K562 (cell line): Measurements from ENCODE around the gene TJAP1. TPM values are rescaled to one million over a fixed set of nuclear protein-coding genes. Genes with fewer than 3 reads are reported as not detected.

ENCODE experiments used
- ATAC-seq: fragments of 200-7000 bp; cut with Tn5 transposase; 3 replicates; pipeline ENCODE4 v1.9.1; 2020; ENCODE audit warnings: moderate library complexity
- BruUV-seq: library from RNA; stranded (reverse); fragments of 400-500 nt; replicated peaks from 2 replicates; lab custom pipeline; 2021; lab: Mats Ljungman, UMichigan
- CTCF ChIA-PET: fragments of 300-600 bp; formaldehyde crosslinking; extraction: SDS; loops from one replicate; lab custom pipeline; 2021; ENCODE audit warnings: low intra/inter-chr PET ratio; lab: Yijun Ruan, JAX
- POLR2A ChIA-PET: fragments of 300-600, 350-650 bp; sonication (Branson Sonifier 250); formaldehyde crosslinking; extraction: SDS; loops from one replicate; lab custom pipeline; 2021; ENCODE audit warnings: antibody characterized with exemption, inconsistent platforms; lab: Yijun Ruan, JAX
- DNase-seq, 4 experiments: peaks; one replicate each; pipeline versions ENCODE4 v3.0.0 to v3.0.0-alpha.2; 2011 to 2018; ENCODE audit warnings: low spot score in 3 of 4, mixed read lengths in 3 of 4; ENCODE audit errors: extremely low read depth in 1 of 4
- FAIRE-seq: peaks from 2 replicates; lab custom pipeline; 2011; peaks lifted over from hg19 to GRCh38; lab: Jason Lieb, UNC
- H2AFZ ChIP-seq: 2 replicates; pipeline ENCODE4 v1.6.0; 2011; ENCODE audit warnings: low read depth, low read length, control low read depth, inconsistent platforms
- H3K27ac ChIP-seq: fragments of 200-600 bp; 3 replicates; pipeline ENCODE4 v1.8.0; 2011; ENCODE audit warnings: low read depth, mild to moderate bottlenecking, control low read depth, inconsistent platforms, low read length, moderate library complexity, mixed read lengths; ENCODE audit errors: extremely low read depth
- H3K27me3 ChIP-seq, 2 experiments: fragments of 300-600 bp in 1 of 2; 2 replicates in 1 of 2; 3 replicates in 1 of 2; pipeline versions ENCODE4 v1.6.0 to v1.8.0; 2011; ENCODE audit warnings: inconsistent platforms in 2 of 2, low read length in 2 of 2, mild to moderate bottlenecking in 1 of 2, mixed read lengths in 1 of 2, moderate library complexity in 1 of 2; ENCODE audit not compliant: control insufficient read depth in 2 of 2, insufficient read depth in 2 of 2
- H3K36me3 ChIP-seq: fragments of 300-600 bp; 3 replicates; pipeline ENCODE4 v1.8.0; 2011; ENCODE audit warnings: mild to moderate bottlenecking, low read length, inconsistent platforms; ENCODE audit not compliant: control insufficient read depth, insufficient read depth
- H3K4me1 ChIP-seq, 2 experiments: fragments of 200-600 bp in 1 of 2; replicated peaks in 1 of 2; 2 replicates in 1 of 2; 3 replicates in 1 of 2; pipeline versions ENCODE4 v1.5.1 to v1.8.0; 2011; ENCODE audit warnings: inconsistent platforms in 2 of 2, low read length in 2 of 2, mild to moderate bottlenecking in 1 of 2, mixed read lengths in 1 of 2, moderate library complexity in 1 of 2; ENCODE audit not compliant: control insufficient read depth in 2 of 2, insufficient read depth in 2 of 2
- H3K4me2 ChIP-seq: 2 replicates; pipeline ENCODE4 v1.6.1; 2011; ENCODE audit warnings: low read length, control low read depth, inconsistent platforms, mixed read lengths; ENCODE audit not compliant: insufficient read depth
- H3K4me3 ChIP-seq: fragments of 200-600 bp; sonication (generic), shearing (Covaris generic); 2 replicates; pipeline ENCODE4 v1.5.1; 2016; ENCODE audit warnings: control low read depth, inconsistent platforms
- H3K79me2 ChIP-seq: fragments of 200-600 bp; 3 replicates; pipeline ENCODE4 v1.8.0; 2011; ENCODE audit warnings: low read length, inconsistent platforms; ENCODE audit not compliant: control insufficient read depth, insufficient read depth
- H3K9ac ChIP-seq, 2 experiments: 2 replicates each; pipeline versions ENCODE4 v1.6.0 to v1.6.1; 2011; ENCODE audit warnings: low read depth in 2 of 2, low read length in 2 of 2, control low read depth in 1 of 2, inconsistent platforms in 1 of 2, mild to moderate bottlenecking in 1 of 2, mixed read lengths in 1 of 2; ENCODE audit not compliant: insufficient read depth in 1 of 2
- H3K9me1 ChIP-seq: one replicate; pipeline ENCODE4 v1.6.0; 2011; ENCODE audit warnings: inconsistent platforms, mild to moderate bottlenecking, low read length, moderate library complexity; ENCODE audit not compliant: control insufficient read depth, insufficient read depth
- H3K9me3 ChIP-seq: replicated peaks from 2 replicates; pipeline ENCODE4 v1.5.1; 2011; ENCODE audit warnings: low read depth, low read length, inconsistent platforms; ENCODE audit not compliant: control insufficient read depth, insufficient read depth
- H4K20me1 ChIP-seq: replicated peaks from 2 replicates; pipeline ENCODE4 v1.6.1; 2011; ENCODE audit warnings: low read length, inconsistent platforms, mixed read lengths; ENCODE audit not compliant: control insufficient read depth, insufficient read depth
- HMG20A ChIP-seq: fragments of 450-650 bp; formaldehyde crosslinking; conservative IDR thresholded peaks from 2 replicates; pipeline ENCODE4 v1.4.0; 2020; ENCODE audit warnings: mild to moderate bottlenecking, mixed read lengths
- HNRNPH1 ChIP-seq: fragments of 200-400 bp; formaldehyde crosslinking; optimal IDR thresholded peaks from 2 replicates; pipeline ENCODE3; 2017; ENCODE audit warnings: low read depth, mild to moderate bottlenecking, low read length, moderate library complexity
- HNRNPL ChIP-seq: fragments of 200-400 bp; formaldehyde crosslinking; IDR thresholded peaks from 2 replicates; pipeline ENCODE4 v1.6.1; 2017; ENCODE audit warnings: low read depth, mild to moderate bottlenecking, low read length
- HSF4 ChIP-seq: fragments of 250-450 bp; sonication (Bioruptor Pico); IDR thresholded peaks from 2 replicates; pipeline ENCODE4 v2.1.2; 2022; ENCODE audit warnings: mild to moderate bottlenecking, moderate library complexity, borderline replicate concordance
- NCOA1 ChIP-seq: fragments of 450-650 bp; IDR thresholded peaks from 2 replicates; pipeline ENCODE4 v1.6.1; 2016; ENCODE audit warnings: low read depth
- POLR2AphosphoS5 ChIP-seq: IDR thresholded peaks from 2 replicates; pipeline ENCODE4 v1.6.1; 2011; ENCODE audit warnings: mild to moderate bottlenecking, low read depth, low read length, moderate library complexity; ENCODE audit not compliant: control insufficient read depth, insufficient read depth
- POLR2G ChIP-seq: fragments of 200-400 bp; formaldehyde crosslinking; IDR thresholded peaks from 2 replicates; pipeline ENCODE4 v1.6.1; 2017; ENCODE audit warnings: low read depth, mild to moderate bottlenecking, antibody characterized with exemption, low read length, moderate library complexity
- RFX7 ChIP-seq: fragments of 250-450 bp; sonication (Bioruptor Pico); IDR thresholded peaks from 2 replicates; pipeline ENCODE4 v1.5.1; 2021; ENCODE audit warnings: mild to moderate bottlenecking
- SMARCA4 ChIP-seq: fragments of 450-650 bp; IDR thresholded peaks from 2 replicates; pipeline ENCODE4 v1.6.1; 2016
- SUPT5H ChIP-seq: fragments of 450-650 bp; IDR thresholded peaks from 2 replicates; pipeline ENCODE4 v1.6.1; 2016
- TEAD4 ChIP-seq, 2 experiments: sonication (generic) in 1 of 2; formaldehyde crosslinking in 1 of 2; IDR thresholded peaks; 2 replicates each; pipeline versions ENCODE4 v1.6.1 to v1.8.0; 2012 to 2022; ENCODE audit warnings: borderline replicate concordance in 1 of 2, inconsistent platforms in 1 of 2, low read length in 1 of 2, mild to moderate bottlenecking in 1 of 2, missing genetic modification reagents in 1 of 2
- U2AF2 ChIP-seq: fragments of 200-400 bp; formaldehyde crosslinking; optimal IDR thresholded peaks from 2 replicates; pipeline ENCODE3; 2017; ENCODE audit warnings: low read depth, mild to moderate bottlenecking, low read length
- ZNF282 ChIP-seq: sonication (generic); formaldehyde crosslinking; IDR thresholded peaks from 2 replicates; pipeline ENCODE4 v1.8.1; 2023; ENCODE audit warnings: missing genetic modification reagents
- WGBS: fragments of 100-300 bp; shearing (Covaris generic); methylation state at CpG from one replicate; pipeline ENCODE4 v1.1.6; 2016; ENCODE audit warnings: low coverage, mixed read lengths; ENCODE audit not compliant: insufficient coverage; ENCODE audit errors: missing lambda C conversion rate; 5-methylcytosine and 5-hydroxymethylcytosine counted together
- in situ Hi-C: fragments of 300-500 bp; cut with MboI; formaldehyde crosslinking; loops from 4 replicates; pipeline ENCODE4 v1.15.0; 2018; ENCODE audit warnings: inconsistent platforms, mixed read lengths
- intact Hi-C: fragments of 100-400 bp; cut with micrococcal nuclease; formaldehyde crosslinking; loops from 2 replicates; pipeline ENCODE4 v1.14.2; 2022
- polyA plus RNA-seq, 8 experiments: library from polyadenylated mRNA; depleted of rRNA in 4 of 8; stranded (reverse) in 5 of 8; unstranded in 3 of 8; fragments of >200 nt; fragmentation: Nextera tagmentation in 2 of 8; fragmentation: Illumina TruSeq in 1 of 8; extraction: Ambion mirVana in 2 of 8; extraction: Trizol in 1 of 8; gene quantifications; 2 replicates each; pipeline versions ENCODE4 v1.2.1 to v1.2.3, GENCODE V29; 2011 to 2014; ENCODE audit warnings: inconsistent platforms in 1 of 8, missing spikeins in 1 of 8
- total RNA-seq, 7 experiments: library from RNA; depleted of rRNA in 6 of 7; stranded (reverse); fragments of >200 nt in 6 of 7; fragmentation: Illumina TruSeq in 2 of 7; extraction: Trizol in 2 of 7; gene quantifications; 2 replicates each; pipeline versions ENCODE4 v1.2.1 to v1.2.3, GENCODE V29; 2011 to 2021; ENCODE audit warnings: low replicate concordance in 1 of 7
- TF ChIP-seq, protein P1 (sequence below): sonication (generic); IDR thresholded peaks from 2 replicates; pipeline ENCODE4 v1.6.1; 2016
- TF ChIP-seq, protein P2 (sequence below): sonication (generic); formaldehyde crosslinking; IDR thresholded peaks from 2 replicates; pipeline ENCODE4 v1.8.0; 2022; ENCODE audit warnings: mild to moderate bottlenecking, missing genetic modification reagents

TJAP1 gene
- total and polyA plus RNA-seq, 9 of the 15 experiments (the other 6 are each of a cell fraction or from before 2014, with no cell fraction given) = 0.06 to 35.8 (median 16.2) TPM

DNA sequence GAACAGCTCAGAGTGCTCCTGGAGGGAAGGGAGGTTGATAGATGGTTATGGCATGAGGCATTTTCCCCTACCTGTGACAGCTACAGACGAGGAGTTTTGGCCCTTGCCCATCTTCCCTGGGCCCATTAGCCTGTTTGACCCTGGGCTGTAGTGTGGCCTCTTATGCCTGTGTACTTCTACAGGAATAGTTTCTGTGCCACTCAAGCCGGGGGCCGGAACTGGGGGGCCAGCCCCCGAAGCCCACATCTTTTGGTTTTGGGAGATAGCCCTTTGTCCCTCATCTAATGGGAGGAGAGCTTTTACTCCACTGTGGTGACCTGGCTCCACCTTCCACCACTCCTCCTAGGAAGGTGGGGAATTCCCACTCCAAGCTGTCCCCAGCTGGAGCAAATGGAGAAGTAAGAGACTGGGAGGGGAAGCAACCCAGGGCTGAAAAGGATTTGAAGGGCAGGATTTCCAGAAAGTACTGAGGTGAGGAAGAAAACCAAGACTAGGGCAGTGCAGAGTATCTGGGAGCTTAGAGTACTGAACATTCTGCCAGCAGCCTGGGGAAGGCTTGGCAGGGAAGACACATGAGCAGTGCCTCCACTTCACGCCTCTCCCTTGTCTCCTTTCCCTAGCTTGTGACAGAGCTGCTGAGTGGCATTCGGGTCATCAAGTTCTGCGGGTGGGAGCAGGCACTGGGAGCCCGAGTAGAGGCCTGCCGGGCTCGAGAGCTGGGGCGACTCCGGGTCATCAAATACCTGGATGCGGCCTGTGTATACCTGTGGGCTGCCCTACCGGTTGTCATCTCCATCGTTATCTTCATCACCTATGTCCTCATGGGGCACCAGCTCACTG, 43.1 kb upstream of the TJAP1 start:
- no peak for DNase-seq
- Histone ChIP-seq H3K9me3 (no peaks in the 10 kb centered on the region), H3K4me3 (no peak overlapping the region), H3K79me2 (no peaks in the 10 kb centered on the region), H3K27ac (no peak overlapping the region), H3K9ac (peak overlapping the region in 1 of 2 experiments; percentile 6; a peak in 1 of 4 replicates), H3K4me1 (peaks cover 6 to 7% of the 10 kb centered on the region in 2 experiments; a peak in 3 of 5 replicates), H3K27me3 (no peaks in the 10 kb centered on the region), H3K9me1 (no peaks in the 10 kb centered on the region), H4K20me1 (peaks cover 3% of the 10 kb centered on the region), H2AFZ (no peak overlapping the region), H3K36me3 (peaks cover 18% of the 10 kb centered on the region; the same call in 2 of the 3 replicates), H3K4me2 (no peak overlapping the region)
- no peak for ATAC-seq
- FAIRE-seq = no peak
- CTCF ChIA-PET = no interaction called here
- intact Hi-C loops = no loop called here
- BruUV-seq = no TSS peak
- WGBS = 84% methylated on average over 14 of the region's 15 CpGs
- POLR2A ChIA-PET = interaction anchor here (0.6 to 3.1 kb wide), 7 partner anchors 10 to 42 kb away, joined by 3 to 16 read pairs (median 4); no protein-coding TSS in a partner anchor
- in situ Hi-C loops = no loop called here
- no peak for TF ChIP-seq SUPT5H
- no peak for TF ChIP-seq HSF4 (CRISPR knock-in tag)
- 0 out of 2 replicates have a peak, but pooled peaks have one; percentile 33 for TF ChIP-seq ZNF282 (CRISPR knock-in tag)
- no peak for TF ChIP-seq POLR2AphosphoS5
- no peak for TF ChIP-seq TEAD4 (IDR thresholded peaks at IDR 0.05; ENCODE audit: low read length)
- TF ChIP-seq TEAD4 (CRISPR knock-in tag; IDR thresholded peaks at IDR 0.05; ENCODE audit: borderline replicate concordance) = no peak
- TF ChIP-seq U2AF2 = no peak
- no peak for TF ChIP-seq NCOA1
- TF ChIP-seq, protein P1, sequence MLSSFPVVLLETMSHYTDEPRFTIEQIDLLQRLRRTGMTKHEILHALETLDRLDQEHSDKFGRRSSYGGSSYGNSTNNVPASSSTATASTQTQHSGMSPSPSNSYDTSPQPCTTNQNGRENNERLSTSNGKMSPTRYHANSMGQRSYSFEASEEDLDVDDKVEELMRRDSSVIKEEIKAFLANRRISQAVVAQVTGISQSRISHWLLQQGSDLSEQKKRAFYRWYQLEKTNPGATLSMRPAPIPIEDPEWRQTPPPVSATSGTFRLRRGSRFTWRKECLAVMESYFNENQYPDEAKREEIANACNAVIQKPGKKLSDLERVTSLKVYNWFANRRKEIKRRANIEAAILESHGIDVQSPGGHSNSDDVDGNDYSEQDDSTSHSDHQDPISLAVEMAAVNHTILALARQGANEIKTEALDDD = no peak
- TF ChIP-seq HMG20A (CRISPR knock-in tag) = no peak
- TF ChIP-seq SMARCA4 = no peak
- no peak for TF ChIP-seq RFX7 (CRISPR knock-in tag)
- TF ChIP-seq HNRNPH1 = no peak
- TF ChIP-seq, protein P2, sequence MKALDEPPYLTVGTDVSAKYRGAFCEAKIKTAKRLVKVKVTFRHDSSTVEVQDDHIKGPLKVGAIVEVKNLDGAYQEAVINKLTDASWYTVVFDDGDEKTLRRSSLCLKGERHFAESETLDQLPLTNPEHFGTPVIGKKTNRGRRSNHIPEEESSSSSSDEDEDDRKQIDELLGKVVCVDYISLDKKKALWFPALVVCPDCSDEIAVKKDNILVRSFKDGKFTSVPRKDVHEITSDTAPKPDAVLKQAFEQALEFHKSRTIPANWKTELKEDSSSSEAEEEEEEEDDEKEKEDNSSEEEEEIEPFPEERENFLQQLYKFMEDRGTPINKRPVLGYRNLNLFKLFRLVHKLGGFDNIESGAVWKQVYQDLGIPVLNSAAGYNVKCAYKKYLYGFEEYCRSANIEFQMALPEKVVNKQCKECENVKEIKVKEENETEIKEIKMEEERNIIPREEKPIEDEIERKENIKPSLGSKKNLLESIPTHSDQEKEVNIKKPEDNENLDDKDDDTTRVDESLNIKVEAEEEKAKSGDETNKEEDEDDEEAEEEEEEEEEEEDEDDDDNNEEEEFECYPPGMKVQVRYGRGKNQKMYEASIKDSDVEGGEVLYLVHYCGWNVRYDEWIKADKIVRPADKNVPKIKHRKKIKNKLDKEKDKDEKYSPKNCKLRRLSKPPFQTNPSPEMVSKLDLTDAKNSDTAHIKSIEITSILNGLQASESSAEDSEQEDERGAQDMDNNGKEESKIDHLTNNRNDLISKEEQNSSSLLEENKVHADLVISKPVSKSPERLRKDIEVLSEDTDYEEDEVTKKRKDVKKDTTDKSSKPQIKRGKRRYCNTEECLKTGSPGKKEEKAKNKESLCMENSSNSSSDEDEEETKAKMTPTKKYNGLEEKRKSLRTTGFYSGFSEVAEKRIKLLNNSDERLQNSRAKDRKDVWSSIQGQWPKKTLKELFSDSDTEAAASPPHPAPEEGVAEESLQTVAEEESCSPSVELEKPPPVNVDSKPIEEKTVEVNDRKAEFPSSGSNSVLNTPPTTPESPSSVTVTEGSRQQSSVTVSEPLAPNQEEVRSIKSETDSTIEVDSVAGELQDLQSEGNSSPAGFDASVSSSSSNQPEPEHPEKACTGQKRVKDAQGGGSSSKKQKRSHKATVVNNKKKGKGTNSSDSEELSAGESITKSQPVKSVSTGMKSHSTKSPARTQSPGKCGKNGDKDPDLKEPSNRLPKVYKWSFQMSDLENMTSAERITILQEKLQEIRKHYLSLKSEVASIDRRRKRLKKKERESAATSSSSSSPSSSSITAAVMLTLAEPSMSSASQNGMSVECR = no peak
- TF ChIP-seq HNRNPL = no peak
- 0 out of 2 replicates have a peak, but pooled peaks have one; percentile 24 for TF ChIP-seq POLR2G
